Duodenal mucosa (tissue), 2 donors: ENCODE measurements around the gene ATG9B.

ENCODE experiments used
- H3K27ac ChIP-seq: one replicate; pipeline ENCODE4 v1.7.0; 2013; ENCODE audit warnings: low read depth, low read length
- H3K27me3 ChIP-seq, 2 donors: one replicate each; pipeline ENCODE4 v1.7.0; 2013; ENCODE audit warnings: low read length in 2 of 2, control low read depth in 1 of 2; ENCODE audit not compliant: insufficient read depth in 2 of 2, control insufficient read depth in 1 of 2
- H3K36me3 ChIP-seq, 2 donors: one replicate each; pipeline ENCODE4 v1.7.0; 2013; ENCODE audit warnings: low read length in 2 of 2, control low read depth in 1 of 2; ENCODE audit not compliant: insufficient read depth in 2 of 2, control insufficient read depth in 1 of 2
- H3K4me1 ChIP-seq, 2 donors: one replicate each; pipeline ENCODE4 v1.7.0; 2013; ENCODE audit warnings: low read length in 2 of 2, control low read depth in 1 of 2; ENCODE audit not compliant: insufficient read depth in 2 of 2, control insufficient read depth in 1 of 2
- H3K4me3 ChIP-seq, 2 donors: one replicate each; pipeline ENCODE4 v1.7.0; 2013; ENCODE audit warnings: low read length in 2 of 2, low read depth in 1 of 2
- H3K9ac ChIP-seq, 2 donors: one replicate each; pipeline ENCODE4 v1.7.0; 2013; ENCODE audit warnings: low read length in 2 of 2, low read depth in 1 of 2
- H3K9me3 ChIP-seq, 2 donors: one replicate each; pipeline ENCODE4 v1.7.0; 2013; ENCODE audit warnings: low read length in 2 of 2, control low read depth in 1 of 2; ENCODE audit not compliant: control insufficient read depth in 1 of 2

Gene ATG9B

DNA sequence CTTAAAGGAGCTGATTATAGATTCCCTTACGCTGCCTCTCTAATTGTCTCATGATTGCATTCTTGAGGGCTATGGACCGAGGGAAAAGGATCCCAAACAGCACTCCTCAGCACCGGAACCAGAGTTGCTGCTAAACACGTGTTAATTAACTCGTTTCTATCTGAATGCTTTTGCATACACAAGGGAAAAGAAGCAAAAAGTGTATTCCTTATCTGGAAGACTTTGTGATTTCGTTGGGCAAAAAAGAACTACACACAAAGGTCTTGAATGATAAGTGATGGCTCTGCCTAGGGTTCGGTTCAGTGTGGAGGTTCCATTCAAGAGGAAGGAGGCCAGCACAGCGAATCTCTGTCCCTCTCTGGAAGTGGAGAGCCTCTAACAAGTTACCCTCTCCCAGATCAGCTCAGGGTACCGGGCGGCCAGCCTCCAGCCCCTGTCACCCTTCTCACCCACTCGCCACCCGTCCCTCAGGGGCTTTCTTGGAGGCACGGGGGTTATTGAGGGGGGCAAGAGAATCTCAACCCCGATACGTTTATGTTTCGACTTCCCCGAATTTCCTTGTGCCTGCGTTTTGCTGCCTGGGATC lies 34.6 kb upstream of the ATG9B start:
- peaks cover 40 to 43% of the 10 kb centered on the region in 2 donors for H3K4me1 ChIP-seq
- peak overlapping the region; percentile 96 for H3K27ac ChIP-seq
- no peaks in the 10 kb centered on the region for H3K27me3 ChIP-seq
- H3K4me3 ChIP-seq = peak overlapping the region; percentile 77 to 94
- H3K36me3 ChIP-seq = no peaks in the 10 kb centered on the region
- no peaks in the 10 kb centered on the region for H3K9me3 ChIP-seq
- peak overlapping the region; percentile 87 to 95 for H3K9ac ChIP-seq

GRCh38 chr7:151057989-151058780 lies 33.9 kb upstream of the ATG9B start:
- Histone ChIP-seq H3K9ac (peak overlapping the region; percentile 87 to 95), H3K9me3 (no peaks in the 10 kb centered on the region), H3K36me3 (no peaks in the 10 kb centered on the region), H3K4me1 (peaks cover 40 to 43% of the 10 kb centered on the region in 2 donors), H3K27ac (peak overlapping the region; percentile 96), H3K27me3 (no peaks in the 10 kb centered on the region), H3K4me3 (peak overlapping the region; percentile 94)

DNA sequence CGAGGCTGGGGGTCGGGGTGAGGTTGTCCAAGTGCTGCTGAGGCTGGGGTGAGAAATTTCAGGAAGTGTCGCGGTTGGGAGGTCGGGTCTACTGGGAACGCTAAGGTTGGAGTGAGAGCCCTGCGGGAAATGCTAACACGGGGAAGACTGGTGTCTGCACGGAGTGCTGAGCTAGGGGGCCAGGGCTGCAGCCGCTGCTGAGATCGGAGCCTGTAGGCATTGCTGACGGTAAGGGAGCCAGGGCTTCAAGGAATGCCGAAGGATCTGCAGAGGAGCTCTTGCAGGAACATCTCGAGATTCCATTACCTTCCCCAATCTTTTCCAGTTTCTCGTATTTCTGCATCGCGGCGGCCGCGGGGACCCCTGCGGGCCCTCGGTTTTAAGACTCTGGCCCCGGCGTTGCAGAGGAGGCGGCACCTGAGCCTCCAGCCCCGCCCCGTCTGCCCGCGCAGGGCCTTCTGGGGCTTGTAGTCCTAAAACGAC lies 33.3 kb upstream of the ATG9B start, which contains the start of gene CDK5:
Gene CDK5, minus strand, starts transcription at position 392 of the 483 bp plus-strand sequence. Its CDS starts 49 bp downstream, at position 343.
- peak within 1 kb of the TSS; percentile 94 for H3K4me3 ChIP-seq
- no peaks in the 10 kb centered on the region for H3K27me3 ChIP-seq
- no peaks in the 10 kb centered on the region for H3K36me3 ChIP-seq
- no peaks in the 10 kb centered on the region for H3K9me3 ChIP-seq
- peak within 1 kb of the TSS; percentile 96 for H3K27ac ChIP-seq
- peak within 1 kb of the TSS; percentile 87 to 95 for H3K9ac ChIP-seq
- H3K4me1 ChIP-seq = peaks cover 40 to 43% of the 10 kb centered on the region in 2 donors

DNA sequence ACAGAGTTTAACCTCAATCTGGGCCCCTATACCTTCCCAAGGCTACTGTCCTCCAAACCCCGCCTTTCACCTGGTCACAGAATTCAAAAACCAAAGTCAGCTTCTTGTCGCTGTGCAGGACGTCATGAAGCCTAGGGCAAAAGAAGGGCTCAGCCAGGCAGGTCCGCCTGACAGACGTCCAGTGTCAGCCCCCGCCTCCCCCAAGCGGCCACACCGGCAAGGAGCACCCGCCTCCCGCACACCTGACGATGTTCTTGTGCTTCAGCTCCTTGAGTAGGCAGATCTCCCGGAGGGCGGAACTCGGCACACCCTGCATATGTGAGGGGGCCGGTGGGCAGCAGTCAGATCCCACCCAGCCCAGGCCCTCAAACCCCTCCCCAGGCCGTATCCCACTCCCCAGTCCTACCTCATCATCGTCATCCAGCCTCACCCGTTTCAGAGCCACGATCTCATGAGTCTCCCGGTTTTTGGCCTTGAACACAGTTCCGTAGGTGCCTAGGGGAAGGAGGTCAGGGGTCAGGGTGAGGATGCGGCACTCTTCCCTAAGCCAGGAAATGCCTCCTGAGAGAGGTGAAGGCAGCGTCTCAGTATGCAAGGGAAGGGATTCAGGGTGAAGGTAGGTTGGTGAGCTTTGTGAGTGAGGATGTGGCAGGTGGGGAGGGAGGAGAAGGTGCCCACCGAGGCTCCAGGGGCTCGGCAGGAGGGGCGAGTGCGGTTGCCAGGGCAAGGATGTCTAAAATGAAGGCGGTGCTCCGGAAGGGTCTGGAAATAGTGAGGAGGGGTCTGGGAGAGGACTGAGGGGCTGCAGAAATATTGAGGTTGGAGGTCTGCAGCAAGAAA lies 32.6 kb upstream of the ATG9B start:
- Histone ChIP-seq H3K9ac (peak overlapping the region; percentile 60 to 78), H3K27me3 (no peaks in the 10 kb centered on the region), H3K27ac (no peak overlapping the region), H3K4me1 (peaks cover 37 to 42% of the 10 kb centered on the region in 2 donors), H3K36me3 (no peaks in the 10 kb centered on the region), H3K9me3 (no peaks in the 10 kb centered on the region), H3K4me3 (peak overlapping the region; percentile 94)

GRCh38 chr7:151056283-151056665 lies 32.0 kb upstream of the ATG9B start:
- Histone ChIP-seq H3K4me3 (no peak overlapping the region), H3K9ac (no peak overlapping the region), H3K27me3 (no peaks in the 10 kb centered on the region), H3K27ac (no peak overlapping the region), H3K9me3 (no peaks in the 10 kb centered on the region), H3K36me3 (no peaks in the 10 kb centered on the region), H3K4me1 (peaks cover 31 to 37% of the 10 kb centered on the region in 2 donors)

GRCh38 chr7:151053751-151054150 lies 29.5 kb upstream of the ATG9B start:
- Histone ChIP-seq H3K9ac (no peak overlapping the region), H3K9me3 (no peaks in the 10 kb centered on the region), H3K27ac (no peak overlapping the region), H3K27me3 (no peaks in the 10 kb centered on the region), H3K36me3 (no peaks in the 10 kb centered on the region), H3K4me3 (no peak overlapping the region), H3K4me1 (peaks cover 15 to 18% of the 10 kb centered on the region in 2 donors)

GRCh38 chr7:151053096-151053495 lies 28.8 kb upstream of the ATG9B start:
- Histone ChIP-seq H3K4me3 (no peak overlapping the region), H3K9me3 (no peaks in the 10 kb centered on the region), H3K9ac (no peak overlapping the region), H3K27ac (no peak overlapping the region), H3K27me3 (no peaks in the 10 kb centered on the region), H3K36me3 (no peaks in the 10 kb centered on the region), H3K4me1 (peaks cover 9 to 12% of the 10 kb centered on the region in 2 donors)

- Histone ChIP-seq H3K4me1 (no peaks in the 10 kb centered on the region), H3K9me3 (no peaks in the 10 kb centered on the region), H3K4me3 (no peak overlapping the region), H3K36me3 (peaks cover 0 to 3% of the 10 kb centered on the region in 2 donors), H3K27me3 (no peaks in the 10 kb centered on the region), H3K9ac (no peak overlapping the region), H3K27ac (no peak overlapping the region)
Measured at GRCh38 chr7:151051108-151051507, 26.8 kb upstream of the ATG9B start.

DNA sequence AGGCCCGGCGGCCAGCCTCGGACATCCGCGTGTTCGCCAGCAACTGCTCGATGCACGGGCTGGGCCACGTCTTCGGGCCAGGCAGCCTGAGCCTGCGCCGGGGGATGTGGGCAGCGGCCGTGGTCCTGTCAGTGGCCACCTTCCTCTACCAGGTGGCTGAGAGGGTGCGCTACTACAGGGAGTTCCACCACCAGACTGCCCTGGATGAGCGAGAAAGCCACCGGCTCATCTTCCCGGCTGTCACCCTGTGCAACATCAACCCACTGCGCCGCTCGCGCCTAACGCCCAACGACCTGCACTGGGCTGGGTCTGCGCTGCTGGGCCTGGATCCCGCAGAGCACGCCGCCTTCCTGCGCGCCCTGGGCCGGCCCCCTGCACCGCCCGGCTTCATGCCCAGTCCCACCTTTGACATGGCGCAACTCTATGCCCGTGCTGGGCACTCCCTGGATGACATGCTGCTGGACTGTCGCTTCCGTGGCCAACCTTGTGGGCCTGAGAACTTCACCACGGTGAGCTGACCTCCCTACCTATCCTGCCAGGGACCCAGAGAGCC lies 24.7 kb upstream of the ATG9B start:
- no peak overlapping the region for H3K27ac ChIP-seq
- peaks cover 0 to 11% of the 10 kb centered on the region in 2 donors for H3K36me3 ChIP-seq
- H3K9ac ChIP-seq = no peak overlapping the region
- no peaks in the 10 kb centered on the region for H3K27me3 ChIP-seq
- no peaks in the 10 kb centered on the region for H3K9me3 ChIP-seq
- no peaks in the 10 kb centered on the region for H3K4me1 ChIP-seq
- no peak overlapping the region for H3K4me3 ChIP-seq
